Measurements from ENCODE around the gene IGF1. TPM values are rescaled to one million over a fixed set of nuclear protein-coding genes. Genes with fewer than 3 reads are reported as not detected.

The IGF1 gene
- total RNA-seq, result 5.5 TPM

- no peak for DNase-seq
Observed at GRCh38 chr12:102480406-102480805, at the start of gene IGF1. Gene IGF1, minus strand, starts transcription at chr12:102480563. Its CDS starts 182 bp downstream, at chr12:102480381.

GRCh38 chr12:102528111-102528510 lies 47.7 kb upstream of the IGF1 start:
- no peak for DNase-seq

- DNase-seq, result no peak
Observed at GRCh38 chr12:102527171-102527720, 46.9 kb upstream of the IGF1 start.

- no peak for DNase-seq
Observed at GRCh38 chr12:102526656-102527055, 46.3 kb upstream of the IGF1 start.

GRCh38 chr12:102522768-102523167 lies 42.4 kb upstream of the IGF1 start:
- DNase-seq, result no peak

- DNase-seq, result no peak
Observed at GRCh38 chr12:102521662-102522277, 41.4 kb upstream of the IGF1 start.

- no peak for DNase-seq
Observed at GRCh38 chr12:102518871-102519270, 38.5 kb upstream of the IGF1 start.

- DNase-seq, result no peak
Observed at GRCh38 chr12:102514696-102515095, 34.3 kb upstream of the IGF1 start.

- DNase-seq, result no peak
Observed at GRCh38 chr12:102513739-102514138, 33.4 kb upstream of the IGF1 start.

- DNase-seq, result no peak
Observed at GRCh38 chr12:102513272-102513671, 32.9 kb upstream of the IGF1 start.

GRCh38 chr12:102512523-102512922 lies 32.2 kb upstream of the IGF1 start:
- DNase-seq, result no peak

GRCh38 chr12:102511575-102511974 lies 31.2 kb upstream of the IGF1 start:
- DNase-seq, result no peak

- DNase-seq, result no peak
Observed at GRCh38 chr12:102510463-102510862, 30.1 kb upstream of the IGF1 start.

GRCh38 chr12:102510031-102510430 lies 29.7 kb upstream of the IGF1 start:
- DNase-seq, result no peak

- no peak for DNase-seq
Observed at GRCh38 chr12:102509123-102509626, 28.8 kb upstream of the IGF1 start.

GRCh38 chr12:102508052-102508451 lies 27.7 kb upstream of the IGF1 start:
- DNase-seq, result no peak

GRCh38 chr12:102507301-102507700 lies 26.9 kb upstream of the IGF1 start:
- no peak for DNase-seq

- no peak for DNase-seq
Observed at GRCh38 chr12:102504871-102505270, 24.5 kb upstream of the IGF1 start.

GRCh38 chr12:102504280-102504679 lies 23.9 kb upstream of the IGF1 start:
- DNase-seq, result no peak

- no peak for DNase-seq
Observed at GRCh38 chr12:102503831-102504230, 23.5 kb upstream of the IGF1 start.

- DNase-seq, result no peak
Observed at GRCh38 chr12:102503056-102503681, 22.8 kb upstream of the IGF1 start.

- no peak for DNase-seq
Observed at GRCh38 chr12:102501773-102502172, 21.4 kb upstream of the IGF1 start.

- no peak for DNase-seq
Observed at GRCh38 chr12:102498471-102498870, 18.1 kb upstream of the IGF1 start.

- no peak for DNase-seq
Observed at GRCh38 chr12:102497743-102498142, 17.4 kb upstream of the IGF1 start.

All from occipital lobe (tissue), 2 donors.